Measurements from ENCODE around the gene GOLGA3.

DNA sequence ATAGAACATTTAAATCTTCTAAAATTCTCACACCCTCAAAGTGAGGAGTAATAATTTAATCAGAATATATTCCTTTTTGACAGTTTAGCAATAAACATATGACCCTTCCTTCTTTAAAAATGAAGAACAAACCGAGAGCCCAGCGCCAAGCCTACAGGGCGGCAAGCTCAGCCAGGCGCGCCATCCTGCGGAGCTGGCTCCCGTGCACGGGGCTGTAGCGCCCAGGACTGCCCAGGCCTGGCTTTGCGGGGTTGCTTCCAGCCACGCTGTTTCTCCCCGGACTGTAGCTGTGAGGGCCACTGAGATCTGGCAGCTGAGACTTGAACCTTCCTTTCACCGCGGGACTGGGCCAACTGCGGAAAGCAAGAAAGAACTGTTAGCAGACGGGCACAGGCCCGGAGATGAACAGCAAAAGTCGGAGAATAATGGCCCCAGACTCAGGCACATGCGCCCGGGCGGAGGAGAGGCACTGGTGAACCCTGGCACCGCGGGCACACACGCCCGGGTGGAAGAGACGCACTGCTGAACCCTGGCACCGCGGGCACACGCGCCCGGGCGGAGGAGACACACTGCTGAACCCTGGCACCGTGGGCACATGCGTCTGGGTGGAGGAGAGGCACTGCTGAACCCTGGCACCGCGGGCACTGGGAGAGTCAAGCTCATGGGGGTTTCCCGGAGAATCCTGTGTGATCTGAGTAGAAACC is 101.4 kb downstream of the GOLGA3 start:
- TF ChIP-seq POLR2A (IDR thresholded peaks at IDR 0.05; ENCODE audit: extremely low read depth, insufficient read length), result no peak
- TF ChIP-seq, protein P1, sequence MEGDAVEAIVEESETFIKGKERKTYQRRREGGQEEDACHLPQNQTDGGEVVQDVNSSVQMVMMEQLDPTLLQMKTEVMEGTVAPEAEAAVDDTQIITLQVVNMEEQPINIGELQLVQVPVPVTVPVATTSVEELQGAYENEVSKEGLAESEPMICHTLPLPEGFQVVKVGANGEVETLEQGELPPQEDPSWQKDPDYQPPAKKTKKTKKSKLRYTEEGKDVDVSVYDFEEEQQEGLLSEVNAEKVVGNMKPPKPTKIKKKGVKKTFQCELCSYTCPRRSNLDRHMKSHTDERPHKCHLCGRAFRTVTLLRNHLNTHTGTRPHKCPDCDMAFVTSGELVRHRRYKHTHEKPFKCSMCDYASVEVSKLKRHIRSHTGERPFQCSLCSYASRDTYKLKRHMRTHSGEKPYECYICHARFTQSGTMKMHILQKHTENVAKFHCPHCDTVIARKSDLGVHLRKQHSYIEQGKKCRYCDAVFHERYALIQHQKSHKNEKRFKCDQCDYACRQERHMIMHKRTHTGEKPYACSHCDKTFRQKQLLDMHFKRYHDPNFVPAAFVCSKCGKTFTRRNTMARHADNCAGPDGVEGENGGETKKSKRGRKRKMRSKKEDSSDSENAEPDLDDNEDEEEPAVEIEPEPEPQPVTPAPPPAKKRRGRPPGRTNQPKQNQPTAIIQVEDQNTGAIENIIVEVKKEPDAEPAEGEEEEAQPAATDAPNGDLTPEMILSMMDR (IDR thresholded peaks at IDR 0.05; ENCODE audit: low read depth, low read length), result no peak
- no peak for TF ChIP-seq MYC (IDR thresholded peaks at IDR 0.05; ENCODE audit: low read depth, low read length)
- TF ChIP-seq, protein P2, sequence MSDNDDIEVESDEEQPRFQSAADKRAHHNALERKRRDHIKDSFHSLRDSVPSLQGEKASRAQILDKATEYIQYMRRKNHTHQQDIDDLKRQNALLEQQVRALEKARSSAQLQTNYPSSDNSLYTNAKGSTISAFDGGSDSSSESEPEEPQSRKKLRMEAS (IDR thresholded peaks at IDR 0.05; ENCODE audit: low read depth, low read length), result no peak

Data from NB4 (cell line).